ENCODE measurements around the gene TH. TPM values are rescaled to one million over a fixed set of nuclear protein-coding genes. Genes with fewer than 3 reads are reported as not detected.

The TH gene
- total and polyA plus RNA-seq, 2 of the 4 experiments (the other 2 are of a cell fraction) = 0.10 TPM; not detected in 1

DNA sequence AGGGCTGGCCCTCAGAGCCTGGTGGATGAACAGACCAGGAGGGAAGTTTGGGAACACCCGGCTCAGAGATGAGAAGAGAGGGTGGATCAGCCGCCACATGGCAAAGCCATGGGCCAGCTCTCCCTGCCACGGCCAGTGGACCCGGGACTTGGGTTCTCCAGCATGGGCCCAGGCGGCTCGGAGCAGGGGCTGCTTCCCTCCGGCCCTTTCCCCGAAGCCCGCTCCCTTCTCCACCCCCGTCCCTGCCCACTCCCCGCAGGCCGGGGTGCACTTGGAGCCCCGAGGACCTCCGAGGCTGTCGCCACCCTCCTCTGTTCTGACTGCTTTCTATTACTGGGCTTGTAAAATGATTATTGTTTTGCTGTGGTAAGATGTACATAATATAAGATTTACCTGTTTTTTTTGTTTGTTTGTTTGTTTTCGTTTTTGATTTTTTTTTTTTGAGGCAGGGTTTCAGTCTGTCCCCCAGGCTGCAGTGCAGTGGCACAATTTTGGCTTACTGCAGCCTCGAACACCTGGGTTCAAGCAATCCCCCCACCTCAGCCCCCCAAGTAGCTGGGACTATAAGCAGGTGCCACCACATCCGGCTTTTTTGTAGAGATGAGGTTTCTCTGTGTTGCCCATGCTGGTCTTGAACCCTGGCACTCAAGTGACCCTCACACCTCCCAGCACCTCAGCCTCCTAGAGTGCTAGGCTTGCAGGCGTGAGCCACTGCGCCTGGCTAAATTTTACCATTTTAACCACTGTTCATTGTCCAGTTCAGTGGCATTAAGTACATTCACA, 11.3 kb upstream of the TH start (continued):
- TF ChIP-seq, protein P1, sequence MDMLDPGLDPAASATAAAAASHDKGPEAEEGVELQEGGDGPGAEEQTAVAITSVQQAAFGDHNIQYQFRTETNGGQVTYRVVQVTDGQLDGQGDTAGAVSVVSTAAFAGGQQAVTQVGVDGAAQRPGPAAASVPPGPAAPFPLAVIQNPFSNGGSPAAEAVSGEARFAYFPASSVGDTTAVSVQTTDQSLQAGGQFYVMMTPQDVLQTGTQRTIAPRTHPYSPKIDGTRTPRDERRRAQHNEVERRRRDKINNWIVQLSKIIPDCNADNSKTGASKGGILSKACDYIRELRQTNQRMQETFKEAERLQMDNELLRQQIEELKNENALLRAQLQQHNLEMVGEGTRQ (IDR thresholded peaks at IDR 0.05; ENCODE audit: low read depth, low read length) = no peak

DNA sequence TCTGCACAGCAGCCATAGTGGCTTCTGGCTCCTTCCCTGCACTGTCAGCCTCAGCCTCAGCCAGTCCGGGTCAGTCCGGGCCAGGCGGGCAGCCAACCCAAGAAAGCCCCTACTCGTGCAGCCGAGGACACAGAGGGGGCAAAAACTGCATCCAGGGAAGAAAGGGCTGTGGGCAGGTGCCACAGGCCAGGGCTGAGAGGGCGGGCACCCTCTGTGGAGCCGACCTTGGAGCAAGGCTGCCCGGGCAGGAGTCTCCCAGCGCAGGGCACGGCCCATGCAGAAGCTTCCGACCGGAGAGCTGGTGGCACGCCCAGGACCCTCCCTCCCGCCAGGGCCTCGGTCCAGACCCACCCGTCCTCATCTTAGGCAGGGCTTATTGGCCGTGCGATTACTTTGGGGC, 10.5 kb upstream of the TH start:
- DNase-seq = no peak
- TF ChIP-seq RCOR1 (IDR thresholded peaks at IDR 0.05; ENCODE audit: insufficient replicate concordance, low read length) (no peak), MAFK (IDR thresholded peaks at IDR 0.05; ENCODE audit: low read depth, low read length) (no peak), SMC3 (IDR thresholded peaks at IDR 0.05; ENCODE audit: low read depth, low read length) (no peak), POLR2A (IDR thresholded peaks at IDR 0.05; ENCODE audit: low read depth, low read length) (no peak), RFX5 (IDR thresholded peaks at IDR 0.05; ENCODE audit: low read depth, low read length) (no peak), BHLHE40 (IDR thresholded peaks at IDR 0.05; ENCODE audit: low read depth, low read length) (no peak), NFE2L2 (IDR thresholded peaks at IDR 0.05; ENCODE audit: low read depth, low read length) (no peak), RAD21 (IDR thresholded peaks at IDR 0.05; ENCODE audit: low read length) (no peak)
- TF ChIP-seq, protein P2, sequence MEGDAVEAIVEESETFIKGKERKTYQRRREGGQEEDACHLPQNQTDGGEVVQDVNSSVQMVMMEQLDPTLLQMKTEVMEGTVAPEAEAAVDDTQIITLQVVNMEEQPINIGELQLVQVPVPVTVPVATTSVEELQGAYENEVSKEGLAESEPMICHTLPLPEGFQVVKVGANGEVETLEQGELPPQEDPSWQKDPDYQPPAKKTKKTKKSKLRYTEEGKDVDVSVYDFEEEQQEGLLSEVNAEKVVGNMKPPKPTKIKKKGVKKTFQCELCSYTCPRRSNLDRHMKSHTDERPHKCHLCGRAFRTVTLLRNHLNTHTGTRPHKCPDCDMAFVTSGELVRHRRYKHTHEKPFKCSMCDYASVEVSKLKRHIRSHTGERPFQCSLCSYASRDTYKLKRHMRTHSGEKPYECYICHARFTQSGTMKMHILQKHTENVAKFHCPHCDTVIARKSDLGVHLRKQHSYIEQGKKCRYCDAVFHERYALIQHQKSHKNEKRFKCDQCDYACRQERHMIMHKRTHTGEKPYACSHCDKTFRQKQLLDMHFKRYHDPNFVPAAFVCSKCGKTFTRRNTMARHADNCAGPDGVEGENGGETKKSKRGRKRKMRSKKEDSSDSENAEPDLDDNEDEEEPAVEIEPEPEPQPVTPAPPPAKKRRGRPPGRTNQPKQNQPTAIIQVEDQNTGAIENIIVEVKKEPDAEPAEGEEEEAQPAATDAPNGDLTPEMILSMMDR (conservative IDR thresholded peaks at IDR 0.05; ENCODE audit: low read depth, low read length) = no peak
- TF ChIP-seq, protein P3, sequence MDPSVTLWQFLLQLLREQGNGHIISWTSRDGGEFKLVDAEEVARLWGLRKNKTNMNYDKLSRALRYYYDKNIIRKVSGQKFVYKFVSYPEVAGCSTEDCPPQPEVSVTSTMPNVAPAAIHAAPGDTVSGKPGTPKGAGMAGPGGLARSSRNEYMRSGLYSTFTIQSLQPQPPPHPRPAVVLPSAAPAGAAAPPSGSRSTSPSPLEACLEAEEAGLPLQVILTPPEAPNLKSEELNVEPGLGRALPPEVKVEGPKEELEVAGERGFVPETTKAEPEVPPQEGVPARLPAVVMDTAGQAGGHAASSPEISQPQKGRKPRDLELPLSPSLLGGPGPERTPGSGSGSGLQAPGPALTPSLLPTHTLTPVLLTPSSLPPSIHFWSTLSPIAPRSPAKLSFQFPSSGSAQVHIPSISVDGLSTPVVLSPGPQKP (IDR thresholded peaks at IDR 0.05; ENCODE audit: borderline replicate concordance, low read depth, low read length) = no peak
- H3K56ac ChIP-seq (ENCODE audit: extremely low read depth, insufficient read depth, low read length) = no peak overlapping the region
- H3K9ac ChIP-seq (ENCODE audit: low read depth, low read length) = no peak overlapping the region
- no peaks in the 10 kb centered on the region for H3K36me3 ChIP-seq (ENCODE audit: control insufficient read depth, insufficient read depth, low read length)
- no peak overlapping the region for H3K14ac ChIP-seq (replicated peaks; ENCODE audit: low read depth, low read length)
- no peak for ATAC-seq (ENCODE audit: low read depth)
- no peak overlapping the region for H3K27ac ChIP-seq (ENCODE audit: insufficient read depth, low read length)
- H2BK120ac ChIP-seq (ENCODE audit: low read depth, low read length) = no peak overlapping the region
- H3K18ac ChIP-seq (ENCODE audit: low read depth, low read length) = no peak overlapping the region
- dilution Hi-C loops (cut with HindIII; ENCODE audit: low sequenced_read_pairs, unreplicated experiment) (no loop called here), intact Hi-C loops (cut with micrococcal nuclease) (no loop called here), in situ Hi-C loops (cut with MboI; ENCODE audit: low sequenced_read_pairs) (loop anchor here (25.0 kb wide), 1 partner anchor 705 kb away; the partner anchor contains the start of gene CDKN1C)
- H3K23ac ChIP-seq (ENCODE audit: low read depth, low read length) = no peak overlapping the region
- no peak overlapping the region for H4K91ac ChIP-seq (ENCODE audit: insufficient read depth, low read depth, low read length)
- H2BK15ac ChIP-seq (ENCODE audit: low read depth, low read length) = no peak overlapping the region
- no peaks in the 10 kb centered on the region for H3K9me3 ChIP-seq (ENCODE audit: control insufficient read depth, insufficient read depth, low read length)
- peaks cover 1% of the 10 kb centered on the region; the same call in 1 of the 2 replicates for H3K9me1 ChIP-seq (ENCODE audit: insufficient read depth, low read length)
- H2AK5ac ChIP-seq (ENCODE audit: low read depth, low read length) = no peak overlapping the region
- no peak overlapping the region for H2AK9ac ChIP-seq (replicated peaks; ENCODE audit: low read depth, low read length, poor library complexity)
- no TSS peak for BruUV-seq (replicated peaks)
- H3K4me3 ChIP-seq (ENCODE audit: insufficient read depth, low read depth, low read length) = no peak overlapping the region
- ChIA-PET CTCF (no interaction called here), POLR2A (ENCODE audit: unreplicated experiment) (no interaction called here)
- 0 out of 2 replicates have a peak, but pooled peaks cover 1% of the 10 kb centered on the region for H4K20me1 ChIP-seq (ENCODE audit: insufficient read depth, low read length)
- no peak overlapping the region for H4K5ac ChIP-seq (ENCODE audit: low read depth, low read length)
- H3K4ac ChIP-seq (ENCODE audit: low read depth, low read length) = no peak overlapping the region
- H2BK20ac ChIP-seq (ENCODE audit: low read depth, low read length) = no peak overlapping the region
- H4K8ac ChIP-seq (ENCODE audit: low read depth in 2 of 2, low read length in 2 of 2) = no peak overlapping the region
- no peak overlapping the region for H3K4me2 ChIP-seq (ENCODE audit: low read depth, low read length)
- peaks cover 20% of the 10 kb centered on the region for H3K27me3 ChIP-seq (ENCODE audit: control insufficient read depth, insufficient read depth, low read length)
- 81% methylated on average over 4 of the region's 18 CpGs; no CpG with 5 or more reads in 1 of the 2 experiments for WGBS, 2 experiments (ENCODE audit: extremely low coverage in 2 of 2, insufficient read length in 1 of 2)
- no peaks in the 10 kb centered on the region for H3K4me1 ChIP-seq (ENCODE audit: control insufficient read depth, insufficient read depth, low read length)
- H2BK5ac ChIP-seq (ENCODE audit: low read depth, low read length, poor library complexity, severe bottlenecking) = no peak overlapping the region
- H3K79me1 ChIP-seq (ENCODE audit: low read depth in 1 of 2, low read length in 2 of 2) = no peaks in the 10 kb centered on the region
- H2AFZ ChIP-seq (replicated peaks; ENCODE audit: low read length, poor library complexity) = no peak overlapping the region
